Inflammatory macrophage treated with lipopolysaccharide for 4 hours (primary cell): ENCODE data around the gene C9orf78.
A peak's percentile ranks its signal among the peaks of the same experiment; 100 is the strongest.

ENCODE experiments used
- DNase-seq: peaks from one replicate; pipeline ENCODE4 v3.0.0-alpha.2; 2020

The C9orf78 gene

GRCh38 chr9:129867136-129868022, 32.3 kb upstream of the C9orf78 start:
- DNase-seq, result no peak

- DNase-seq, result peak; percentile 59
Observed at GRCh38 chr9:129866394-129867135, 31.5 kb upstream of the C9orf78 start.

- no peak for DNase-seq
Observed at GRCh38 chr9:129865668-129866320, 30.7 kb upstream of the C9orf78 start.

GRCh38 chr9:129864991-129865647, 30.0 kb upstream of the C9orf78 start:
- no peak for DNase-seq

- peak; percentile 19 for DNase-seq
Observed at GRCh38 chr9:129863059-129863690, 28.1 kb upstream of the C9orf78 start.

- no peak for DNase-seq
Observed at GRCh38 chr9:129861447-129861827, 26.4 kb upstream of the C9orf78 start.

- DNase-seq, result no peak
Observed at GRCh38 chr9:129860653-129861446, 25.8 kb upstream of the C9orf78 start.

GRCh38 chr9:129858167-129858962, 23.3 kb upstream of the C9orf78 start:
- no peak for DNase-seq

- no peak for DNase-seq
Observed at GRCh38 chr9:129857207-129857606, 22.1 kb upstream of the C9orf78 start.

GRCh38 chr9:129854588-129855110, 19.6 kb upstream of the C9orf78 start:
- DNase-seq, result no peak

GRCh38 chr9:129853614-129854013, 18.5 kb upstream of the C9orf78 start:
- no peak for DNase-seq

- DNase-seq, result no peak
Observed at GRCh38 chr9:129852579-129852978, 17.5 kb upstream of the C9orf78 start.

GRCh38 chr9:129851821-129852220, 16.7 kb upstream of the C9orf78 start:
- no peak for DNase-seq

- DNase-seq, result no peak
Observed at GRCh38 chr9:129850821-129851550, 15.9 kb upstream of the C9orf78 start.

GRCh38 chr9:129849901-129850300, 14.8 kb upstream of the C9orf78 start:
- no peak for DNase-seq

- DNase-seq, result no peak
Observed at GRCh38 chr9:129848712-129849441, 13.8 kb upstream of the C9orf78 start.

- no peak for DNase-seq
Observed at GRCh38 chr9:129845373-129845772, 10.3 kb upstream of the C9orf78 start.

GRCh38 chr9:129841071-129841470, 6.0 kb upstream of the C9orf78 start:
- no peak for DNase-seq

GRCh38 chr9:129840034-129840433, 5.0 kb upstream of the C9orf78 start:
- no peak for DNase-seq
